HG02623 (cell line): ENCODE results near the gene MLLT10.

Experiments used
- ATAC-seq: cut with Tn5 transposase; IDR thresholded peaks from one replicate; pipeline ENCODE4 v1.9.1; 2021; ENCODE audit warnings: moderate library complexity; ENCODE audit not compliant: unreplicated experiment

The MLLT10 gene

DNA sequence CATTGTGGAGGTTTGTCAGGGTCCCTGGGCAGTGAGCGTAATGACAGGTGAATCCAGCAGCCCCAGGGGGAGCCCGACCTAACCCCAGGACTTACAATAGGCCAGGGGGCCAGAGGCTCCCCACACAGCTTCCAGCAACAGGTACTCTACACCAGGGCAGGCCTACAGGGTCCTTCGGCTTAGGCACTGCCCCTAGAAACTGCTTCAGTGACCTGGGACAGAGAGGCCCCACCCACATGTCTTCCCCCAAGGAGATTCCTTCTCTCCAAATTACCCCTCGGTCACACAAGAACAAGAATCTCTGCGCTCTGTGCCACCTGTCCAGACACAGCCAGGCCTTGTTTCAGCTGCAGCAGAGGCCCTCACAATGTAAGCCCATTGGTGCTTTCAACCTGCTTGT is 32.9 kb upstream of the MLLT10 start:
- ATAC-seq, result no peak

DNA sequence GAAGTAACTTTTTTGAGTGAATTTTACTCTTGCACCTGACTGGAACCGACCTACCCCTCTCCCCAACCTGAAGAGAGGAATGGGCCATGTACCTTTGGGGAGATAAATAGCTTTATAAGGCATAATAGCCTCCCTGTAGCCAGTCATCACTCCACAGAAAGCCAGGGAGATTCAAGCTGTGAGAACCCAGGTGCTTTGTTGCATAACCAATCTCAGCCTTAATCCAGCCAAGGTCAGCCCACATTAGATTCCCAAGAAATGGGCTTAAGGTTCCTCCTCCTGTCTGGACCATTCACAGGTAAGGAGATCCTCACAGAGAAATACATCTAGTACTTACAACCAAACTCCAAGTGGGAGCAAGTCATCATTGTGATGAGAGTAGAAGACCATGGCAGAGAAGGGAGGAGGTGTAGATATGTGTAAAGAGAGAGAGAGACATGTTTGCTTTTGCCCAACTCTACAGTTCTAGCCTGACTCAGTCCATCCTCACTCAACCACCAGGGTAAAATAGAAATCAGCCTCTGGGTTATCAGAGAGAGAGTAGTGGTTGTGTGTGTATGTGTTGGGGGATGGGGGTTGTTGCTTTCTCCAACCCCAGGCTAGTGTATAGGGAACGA is 32.2 kb upstream of the MLLT10 start:
- ATAC-seq, result no peak

DNA sequence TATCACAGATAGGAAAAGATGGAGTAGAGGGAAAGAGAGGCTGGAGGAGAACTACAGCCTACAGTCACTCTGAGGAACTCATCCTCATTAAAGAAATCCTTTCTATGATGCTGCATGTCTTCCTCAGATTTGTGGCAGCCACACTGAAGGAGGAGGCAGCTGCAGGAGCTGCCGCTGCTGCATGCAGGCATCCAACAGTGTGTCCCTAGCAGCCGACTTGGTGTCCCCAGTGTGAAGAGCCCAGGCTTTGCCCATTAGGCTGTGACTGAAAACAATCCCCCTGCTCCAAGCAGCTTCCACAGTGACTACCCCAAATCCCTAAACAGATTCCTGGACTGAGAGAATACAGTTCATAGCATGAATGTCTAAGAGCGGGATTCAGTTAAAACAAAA is 31.7 kb upstream of the MLLT10 start:
- ATAC-seq, result no peak

DNA sequence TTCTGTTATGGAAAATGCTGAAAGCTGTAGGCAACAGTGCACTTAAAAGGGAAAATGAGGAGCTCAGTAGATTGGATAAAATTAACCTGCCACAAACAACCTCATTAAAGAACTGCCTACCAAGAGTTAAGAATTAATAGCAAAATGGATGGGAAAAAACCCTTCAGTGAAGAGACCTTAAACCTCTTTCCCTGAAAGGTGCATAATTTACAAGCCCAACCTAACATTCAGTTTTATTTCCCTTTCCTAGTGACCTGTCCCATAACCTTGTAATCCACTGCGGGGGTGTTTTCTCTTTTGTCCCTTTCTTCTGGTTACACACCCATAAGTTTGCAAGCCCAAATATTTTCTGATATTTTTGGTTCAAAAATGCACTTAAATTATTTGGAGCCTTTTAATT is 30.5 kb upstream of the MLLT10 start:
- no peak for ATAC-seq

DNA sequence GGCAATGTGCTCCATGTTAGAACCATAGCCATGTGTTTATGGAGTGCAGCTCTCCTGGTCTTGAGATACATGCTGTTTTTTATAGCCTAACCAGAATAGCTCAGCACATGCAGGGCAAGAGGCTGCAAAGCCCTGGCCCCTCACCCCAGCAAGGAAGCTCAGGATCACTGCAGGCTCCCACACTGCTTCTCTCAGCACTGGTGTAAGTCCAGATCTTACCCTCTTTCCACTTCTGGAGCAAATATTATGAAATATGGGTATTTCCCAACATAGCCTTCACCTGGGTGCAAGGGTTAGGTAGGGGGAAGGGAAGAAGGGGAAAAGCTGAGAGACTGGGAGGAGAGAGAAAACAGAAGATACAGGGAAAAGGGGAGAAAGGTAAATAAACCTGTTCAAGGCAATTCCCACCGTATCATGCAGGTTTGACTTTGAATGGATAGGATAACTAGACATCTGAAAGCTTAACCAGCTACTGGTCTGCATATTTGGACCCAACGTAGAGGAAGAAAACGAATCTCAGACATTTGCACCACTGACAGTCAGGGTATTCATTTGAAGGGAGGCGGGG is 28.2 kb upstream of the MLLT10 start:
- ATAC-seq, result no peak

DNA sequence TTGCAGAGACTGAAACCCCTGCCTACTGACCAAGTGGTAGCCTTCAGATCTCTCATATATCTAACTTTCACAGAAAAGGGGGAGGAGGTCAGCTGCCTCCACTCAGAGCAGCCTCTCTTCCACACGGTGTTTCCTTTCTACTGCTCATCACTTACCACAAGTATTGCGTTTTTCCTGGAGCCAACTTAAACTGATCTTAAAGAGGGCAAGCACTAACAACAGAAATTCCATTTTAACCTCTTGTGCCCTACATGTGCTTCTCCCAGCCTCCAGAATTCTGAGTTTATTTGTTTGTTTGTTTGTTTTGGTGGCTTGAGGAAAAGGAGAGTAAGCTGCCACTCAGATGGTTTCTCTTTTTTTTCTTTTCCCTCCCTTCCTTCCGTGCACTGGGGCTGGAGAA is 27.7 kb upstream of the MLLT10 start:
- ATAC-seq, result no peak

DNA sequence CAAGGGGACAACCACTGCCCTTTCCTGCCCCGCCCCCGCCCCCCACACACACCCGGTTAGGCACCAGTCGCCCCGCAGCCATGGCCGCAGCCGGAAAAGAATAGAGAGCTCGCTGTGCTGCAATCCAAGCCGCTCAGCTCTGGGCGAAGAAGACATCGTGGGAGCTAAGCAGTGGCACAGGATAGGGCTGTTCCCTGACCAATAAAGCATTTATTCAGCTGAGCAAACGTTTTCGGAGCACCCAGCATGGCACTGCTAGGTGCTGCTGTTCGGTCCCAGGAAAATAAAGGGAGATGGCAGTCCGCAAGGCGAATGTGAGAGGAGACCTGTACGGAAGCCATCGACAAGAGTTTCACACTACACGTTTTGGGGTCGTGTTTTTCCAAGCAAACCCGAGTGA is 26.9 kb upstream of the MLLT10 start:
- ATAC-seq, result no peak

DNA sequence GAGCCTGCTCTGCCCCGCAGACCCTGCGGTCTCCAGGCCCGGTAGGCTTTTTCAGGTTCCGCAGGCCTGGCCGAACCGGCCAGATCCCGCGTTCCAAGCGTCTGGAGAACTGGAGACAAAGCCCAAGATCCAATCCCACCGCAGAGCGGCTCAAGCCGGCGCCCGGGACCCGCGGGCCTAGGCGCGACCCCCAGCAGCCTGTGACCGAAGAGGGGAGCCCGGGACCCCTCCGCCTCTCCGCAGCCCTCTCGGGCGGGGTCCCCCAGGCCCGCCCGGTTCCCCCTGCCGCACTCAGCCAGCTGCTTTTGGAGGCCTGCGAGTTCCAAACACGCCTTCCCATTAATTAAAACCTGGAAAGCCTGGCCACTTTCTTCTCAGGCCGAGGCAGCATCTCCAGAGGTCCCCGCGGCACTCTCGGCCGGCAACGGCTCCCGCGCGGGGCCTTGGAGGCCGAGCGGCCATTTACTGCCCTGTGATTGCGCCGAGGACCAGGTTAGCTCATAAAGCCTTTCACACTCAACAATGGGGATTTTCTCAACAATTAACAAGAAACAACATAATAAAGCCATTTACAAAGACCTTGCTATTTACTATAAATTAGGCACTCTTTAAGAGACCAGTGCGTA is 25.2 kb upstream of the MLLT10 start:
- ATAC-seq, result no peak

DNA sequence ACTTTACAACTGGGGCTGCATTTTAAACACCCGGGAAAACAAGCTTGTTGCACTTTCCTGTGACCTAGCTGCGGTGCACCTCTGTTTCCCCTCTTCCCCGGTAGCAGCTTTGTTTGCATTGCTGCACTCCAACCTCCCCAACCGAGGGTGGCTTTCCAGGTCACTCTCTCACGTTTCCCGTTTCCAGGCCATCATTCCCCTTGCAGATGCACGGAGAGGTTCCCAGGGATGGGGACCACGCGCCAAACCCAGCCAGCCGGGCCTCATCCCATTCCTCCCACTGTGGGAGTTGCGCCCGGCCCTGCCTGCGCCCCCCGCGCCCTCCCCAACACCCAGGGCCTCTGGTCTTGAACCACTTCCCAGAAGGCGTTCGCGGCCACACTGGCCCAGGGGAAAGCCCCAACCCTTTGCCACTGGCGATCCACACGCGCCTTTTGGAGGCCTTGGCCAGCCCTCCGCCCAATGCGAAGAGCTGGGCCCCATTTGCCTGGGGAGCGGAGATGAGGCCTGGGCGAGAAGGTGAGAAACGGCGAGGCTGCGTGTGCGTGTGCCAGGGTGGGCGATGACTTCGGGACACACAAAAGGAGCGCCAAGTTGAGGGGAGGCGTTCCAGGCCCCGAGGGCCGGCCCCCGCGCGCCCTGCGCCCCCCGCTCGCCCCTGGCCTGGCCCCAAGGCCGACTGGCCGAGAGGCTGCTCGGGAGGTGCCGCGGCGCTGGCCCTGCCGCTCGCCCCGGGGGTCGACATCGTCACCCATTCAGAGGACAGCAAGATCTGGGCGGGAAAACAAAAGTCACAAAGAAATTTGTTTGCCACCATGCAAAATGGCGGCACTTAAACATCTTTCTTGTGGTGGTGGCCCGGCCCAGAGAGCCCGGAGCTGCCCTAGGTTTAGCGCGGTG is 24.4 kb upstream of the MLLT10 start:
- ATAC-seq, result no peak

DNA sequence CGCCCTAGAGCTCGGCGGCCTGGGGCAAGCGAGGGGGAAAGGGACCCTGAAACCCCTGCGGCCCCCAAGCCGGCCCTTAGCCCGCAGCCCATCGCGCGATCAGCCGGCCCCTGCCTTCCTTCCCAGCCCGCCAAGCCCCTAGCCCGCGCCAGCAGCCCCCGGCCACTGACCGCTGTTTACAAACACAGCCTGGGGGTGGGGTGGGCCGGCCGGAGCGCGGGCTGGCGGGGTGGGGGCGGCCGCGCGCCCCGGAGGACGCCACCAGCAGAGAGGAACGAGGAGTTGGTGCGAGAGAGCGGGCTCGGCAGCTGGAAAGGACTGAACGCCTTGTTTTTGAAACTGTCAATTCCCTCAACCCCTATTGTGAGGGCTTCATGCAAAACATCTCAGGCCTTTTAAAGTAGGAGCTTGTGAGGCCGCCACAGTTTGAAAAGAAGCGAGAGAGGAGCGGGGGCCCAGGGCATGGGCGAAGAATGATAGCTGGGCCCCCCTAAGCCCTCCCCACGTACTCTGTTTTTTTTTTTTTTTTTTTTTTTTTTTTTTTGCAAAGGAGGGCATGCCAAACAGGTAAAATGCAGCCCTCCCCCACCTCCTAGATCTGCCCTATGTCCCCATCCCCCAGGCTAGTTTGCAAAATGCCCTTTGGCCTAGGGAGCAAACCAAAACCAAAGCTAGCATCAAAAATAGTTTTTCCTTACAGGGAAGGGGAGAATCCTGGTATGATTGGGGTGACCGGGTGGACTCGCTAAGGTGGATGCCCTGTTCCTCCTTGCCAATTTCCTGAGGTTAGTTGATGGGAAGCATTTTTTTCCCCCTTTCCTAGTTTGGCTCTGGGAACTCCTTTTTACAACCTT is 23.6 kb upstream of the MLLT10 start:
- ATAC-seq, result no peak

DNA sequence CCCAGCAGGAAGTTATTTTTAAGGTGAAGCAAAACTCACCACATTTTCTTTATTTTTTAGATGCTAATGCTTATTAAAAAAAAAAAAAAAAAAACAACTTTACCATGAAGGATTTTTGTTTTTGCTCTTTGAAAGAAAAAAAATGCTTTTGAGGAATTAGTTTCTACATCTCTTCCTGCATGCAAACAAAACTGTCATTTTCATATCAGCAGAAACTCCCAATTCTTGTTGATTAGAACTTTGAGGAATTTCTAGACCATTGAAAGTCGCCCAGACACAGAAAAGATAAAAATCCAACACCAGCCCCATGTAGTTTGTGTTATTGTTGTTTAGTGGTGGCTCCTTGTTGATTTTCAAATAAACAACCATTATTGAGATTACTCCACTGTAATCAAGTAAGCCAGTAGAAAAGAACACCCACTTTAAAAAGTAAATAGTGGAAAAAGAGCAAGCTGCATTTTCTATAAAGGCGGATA is 22.9 kb upstream of the MLLT10 start:
- no peak for ATAC-seq

DNA sequence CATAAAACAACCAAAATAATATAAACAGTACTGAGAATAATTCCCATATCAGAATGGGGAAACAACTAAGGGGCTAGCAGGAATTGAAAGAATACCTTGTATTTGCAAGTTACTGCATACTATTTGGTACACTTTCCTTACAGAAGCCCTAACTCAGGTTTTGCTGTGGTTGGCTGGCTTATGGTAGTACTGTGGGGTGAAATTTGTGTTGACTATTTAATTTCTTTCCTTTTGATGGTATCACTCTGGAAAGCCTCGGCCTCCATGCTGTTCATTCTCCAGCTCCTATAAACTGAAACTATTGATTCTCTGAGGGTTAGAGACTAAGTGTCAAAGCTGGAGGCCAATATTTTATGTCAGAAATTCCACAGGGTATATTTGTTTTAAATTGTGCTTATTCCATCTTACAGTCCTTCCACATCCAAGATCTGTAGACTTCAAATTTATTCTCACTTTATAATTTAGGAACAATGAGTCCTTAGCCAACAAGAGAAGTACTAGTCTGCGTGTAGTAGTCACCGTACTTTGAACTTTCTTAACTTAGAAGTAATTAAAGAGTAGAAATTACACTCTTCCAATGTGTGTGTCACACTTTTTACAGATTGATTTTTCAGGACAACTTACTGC is 22.0 kb upstream of the MLLT10 start:
- no peak for ATAC-seq

DNA sequence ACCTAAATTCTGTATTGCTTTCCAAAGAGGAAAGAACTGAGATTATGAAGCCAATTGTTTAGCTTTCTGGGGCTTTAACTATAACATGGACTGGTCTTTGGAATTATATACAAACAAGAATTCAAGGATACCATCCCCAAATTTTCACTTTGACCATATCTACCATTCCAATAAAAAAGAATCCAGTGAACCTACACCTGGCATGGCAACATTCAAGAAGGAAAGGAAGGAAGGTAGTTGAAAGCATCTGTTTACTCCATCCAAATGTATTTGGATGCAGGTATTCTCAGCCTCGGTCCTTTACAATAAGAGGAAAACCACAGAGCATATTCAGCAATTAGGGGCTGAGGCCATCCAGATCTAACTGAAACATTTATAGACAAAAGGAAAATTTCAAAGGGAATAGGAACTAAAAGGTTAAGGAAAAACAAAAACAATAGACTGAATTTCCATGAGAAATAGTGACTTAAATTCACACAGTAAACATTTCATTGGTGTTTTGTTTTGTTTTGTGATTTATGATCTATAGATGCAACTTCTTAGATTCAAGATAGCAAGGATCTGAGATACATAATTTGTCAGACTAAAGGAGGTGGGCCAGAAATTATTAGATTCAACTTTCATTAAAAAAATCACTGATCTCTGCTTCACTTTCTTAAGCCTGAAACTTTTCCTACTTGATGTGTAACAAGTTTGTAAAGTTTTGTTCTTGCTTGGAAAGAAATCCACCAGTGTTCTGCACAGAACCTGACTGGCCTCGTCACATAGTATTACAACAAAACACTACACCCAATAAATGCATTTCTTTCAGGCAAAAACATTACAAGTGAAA is 21.2 kb upstream of the MLLT10 start:
- ATAC-seq, result no peak

DNA sequence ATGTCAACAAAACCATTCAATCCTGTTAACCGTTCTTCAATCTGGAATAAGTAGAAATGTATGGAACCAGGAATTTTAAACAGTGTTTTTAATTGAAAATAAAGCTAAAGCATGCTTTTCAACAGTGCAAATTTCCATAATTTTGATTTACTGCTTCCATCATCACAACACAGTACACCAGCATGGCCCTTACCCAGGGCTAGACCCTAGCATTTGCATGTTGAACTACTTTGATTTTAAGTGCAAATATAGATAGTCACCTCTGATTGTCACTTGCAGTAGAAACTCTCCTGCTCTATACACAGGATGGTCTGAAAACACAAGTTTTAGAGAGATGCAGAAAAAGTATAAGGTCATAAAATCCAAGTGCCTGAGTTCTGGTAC is 20.6 kb upstream of the MLLT10 start:
- ATAC-seq, result no peak

DNA sequence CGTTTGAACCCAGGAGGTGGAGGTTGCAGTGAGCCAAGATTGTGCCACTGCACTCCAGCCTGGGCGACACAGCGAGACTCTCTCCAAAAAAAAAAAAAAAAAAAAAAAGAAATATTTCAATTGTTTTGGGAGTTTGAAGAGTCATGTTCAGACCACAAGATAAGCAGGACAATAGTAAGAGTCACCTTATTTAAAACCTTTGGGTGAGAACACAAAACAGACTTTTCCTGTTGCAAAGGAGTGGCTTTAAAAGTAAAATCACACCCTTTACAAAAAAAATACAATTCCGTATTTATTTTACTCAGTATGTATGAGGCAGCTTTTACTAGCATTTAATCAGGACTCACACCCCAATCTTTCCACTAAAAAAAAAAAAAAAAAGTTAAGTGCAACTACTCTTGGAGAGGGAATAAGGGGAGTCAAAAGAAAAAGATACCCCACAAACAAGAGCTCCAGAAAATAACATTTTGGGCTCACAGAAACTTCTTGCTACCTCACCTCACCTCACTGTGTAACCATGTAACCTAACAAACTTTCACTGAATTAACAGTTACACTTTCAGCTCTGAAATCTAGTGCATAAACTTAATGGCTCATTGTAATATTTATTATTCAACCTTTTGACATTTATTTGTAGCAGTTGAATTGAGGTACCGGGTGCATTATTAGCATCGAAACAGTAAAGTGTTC is 19.8 kb upstream of the MLLT10 start:
- ATAC-seq, result no peak

DNA sequence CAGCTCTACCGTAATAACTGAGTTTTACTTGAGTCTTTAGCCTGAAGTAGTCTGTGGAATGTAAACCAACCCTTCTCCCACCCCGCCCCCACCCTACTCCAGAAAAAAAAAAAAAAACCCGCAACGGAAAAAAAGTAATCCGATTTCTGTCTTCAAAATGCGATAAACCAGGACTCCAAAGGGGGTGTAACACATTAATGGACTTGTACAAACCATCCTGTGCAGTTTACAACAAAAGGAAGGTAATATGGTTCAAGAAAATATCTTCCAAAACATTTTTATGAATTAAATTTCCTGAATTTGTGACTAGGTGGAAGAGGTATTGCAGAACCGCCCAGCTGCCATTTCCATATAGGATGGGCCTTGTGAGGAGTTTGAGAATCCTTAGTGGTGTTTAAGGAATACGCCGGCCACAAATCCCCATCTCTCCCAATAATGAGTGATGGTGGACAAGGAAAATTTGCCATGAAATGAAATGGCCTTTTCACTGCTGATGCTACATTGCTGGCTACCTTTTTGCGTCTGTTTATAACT is 19.1 kb upstream of the MLLT10 start:
- ATAC-seq, result no peak

DNA sequence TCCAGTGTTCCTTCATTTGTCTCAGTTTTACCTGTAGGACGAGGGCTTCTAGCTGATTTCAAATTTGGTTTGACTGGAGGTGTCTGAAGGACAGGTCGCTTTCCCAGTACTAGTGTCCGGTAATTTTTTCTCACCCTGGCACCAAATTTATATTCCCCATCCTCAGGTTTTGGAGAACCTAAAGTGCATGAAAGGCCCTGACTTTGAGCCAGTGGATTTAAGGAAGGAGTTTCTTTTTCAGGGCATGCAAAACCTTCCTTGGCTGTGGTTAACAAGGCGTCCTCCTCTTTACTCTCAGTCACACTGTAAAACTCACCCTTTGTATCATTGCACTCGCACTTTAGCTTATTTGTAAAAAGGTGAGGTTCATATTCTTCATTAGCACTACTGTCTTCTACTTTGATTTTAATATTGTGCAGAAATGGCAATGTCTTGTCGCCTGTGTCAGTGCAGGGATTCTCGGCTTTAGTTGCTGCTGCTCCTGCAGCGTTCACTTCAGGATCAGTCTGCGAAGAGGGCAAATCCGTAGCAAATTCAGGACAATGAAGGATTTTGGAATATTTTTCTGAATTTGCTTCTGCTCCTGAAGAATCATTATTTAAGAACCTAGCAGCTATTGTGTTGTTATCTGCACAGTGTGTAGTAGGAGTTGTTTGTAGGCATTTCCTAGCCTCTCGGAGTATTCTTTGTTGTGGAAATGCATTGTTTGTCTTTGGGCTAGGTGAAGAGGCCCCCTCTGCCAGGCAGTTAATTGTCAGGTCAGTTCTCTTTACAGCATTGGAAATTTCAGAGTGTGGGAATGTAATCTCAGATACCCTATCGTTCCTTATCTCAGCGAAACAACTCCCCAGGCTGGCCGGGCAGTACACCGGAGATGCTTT is 18.4 kb upstream of the MLLT10 start:
- ATAC-seq, result no peak
